Activated B cell treated with CpG ODN at 0.5 μM for 24 hours (primary cell): ENCODE data around the gene RCBTB2. TPM values are rescaled to one million over a fixed set of nuclear protein-coding genes. Genes with fewer than 3 reads are reported as not detected.

ENCODE experiments used
- ATAC-seq: fragments of 200-7000 bp; cut with Tn5 transposase; one replicate; pipeline ENCODE4 v1.10.0; 2021; ENCODE audit warnings: low read depth, mild to moderate bottlenecking, moderate library complexity
- CTCF ChIA-PET: fragments of 350-600 bp; sonication (Branson Sonifier 250); formaldehyde crosslinking; loops from one replicate; lab custom pipeline; 2021; ENCODE audit warnings: antibody characterized with exemption; lab: Charles Lee
- POLR2A ChIA-PET: fragments of 350-600 bp; sonication (Branson Sonifier 250); formaldehyde crosslinking; loops from one replicate; lab custom pipeline; 2021; ENCODE audit warnings: antibody characterized with exemption; lab: Charles Lee
- DNase-seq: peaks from one replicate; pipeline ENCODE4 v3.0.0; 2022
- H3K27ac Mint-ChIP-seq: one replicate; pipeline ENCODE4 v1.8.0; 2020; ENCODE audit warnings: mixed read lengths
- H3K27me3 Mint-ChIP-seq: one replicate; pipeline ENCODE4 v1.8.0; 2021; ENCODE audit warnings: mixed read lengths
- H3K36me3 Mint-ChIP-seq: one replicate; pipeline ENCODE4 v1.8.0; 2021; ENCODE audit warnings: low read depth, mixed read lengths
- H3K4me1 Mint-ChIP-seq: one replicate; pipeline ENCODE4 v1.8.0; 2021; ENCODE audit warnings: mixed read lengths
- H3K4me3 Mint-ChIP-seq: one replicate; pipeline ENCODE4 v1.8.0; 2020; ENCODE audit warnings: mild to moderate bottlenecking, mixed read lengths
- H3K9me3 Mint-ChIP-seq: one replicate; pipeline ENCODE4 v1.8.0; 2020; ENCODE audit warnings: mixed read lengths
- intact Hi-C: fragments of 100-400 bp; cut with micrococcal nuclease; formaldehyde crosslinking; loops from one replicate; pipeline ENCODE4 v1.15.1; 2024
- total RNA-seq: library from RNA; stranded (reverse); gene quantifications from 2 replicates; pipeline ENCODE4 v1.2.3, GENCODE V29; 2022
- TF ChIP-seq, protein P1 (sequence below): fragments of 200-600 bp; IDR thresholded peaks from one replicate; pipeline ENCODE4 v1.8.0; 2022; ENCODE audit warnings: antibody characterized with exemption, mild to moderate bottlenecking

The RCBTB2 gene
- total RNA-seq, 1 donor from 2014 or later: 2.4 TPM

- peaks cover 9% of the 10 kb centered on the region for H3K27me3 Mint-ChIP-seq
- ChIA-PET POLR2A (interaction anchor here (0.9 kb wide), 1 partner anchor 28 kb away, joined by 3 read pairs; no protein-coding TSS in a partner anchor), CTCF (no interaction called here)
- peaks cover 24% of the 10 kb centered on the region for H3K4me1 Mint-ChIP-seq
- intact Hi-C loops: no loop called here
- H3K36me3 Mint-ChIP-seq: no peaks in the 10 kb centered on the region
- no peaks in the 10 kb centered on the region for H3K9me3 Mint-ChIP-seq
- DNase-seq (no peak), ATAC-seq (no peak)
- TF ChIP-seq, protein P1, sequence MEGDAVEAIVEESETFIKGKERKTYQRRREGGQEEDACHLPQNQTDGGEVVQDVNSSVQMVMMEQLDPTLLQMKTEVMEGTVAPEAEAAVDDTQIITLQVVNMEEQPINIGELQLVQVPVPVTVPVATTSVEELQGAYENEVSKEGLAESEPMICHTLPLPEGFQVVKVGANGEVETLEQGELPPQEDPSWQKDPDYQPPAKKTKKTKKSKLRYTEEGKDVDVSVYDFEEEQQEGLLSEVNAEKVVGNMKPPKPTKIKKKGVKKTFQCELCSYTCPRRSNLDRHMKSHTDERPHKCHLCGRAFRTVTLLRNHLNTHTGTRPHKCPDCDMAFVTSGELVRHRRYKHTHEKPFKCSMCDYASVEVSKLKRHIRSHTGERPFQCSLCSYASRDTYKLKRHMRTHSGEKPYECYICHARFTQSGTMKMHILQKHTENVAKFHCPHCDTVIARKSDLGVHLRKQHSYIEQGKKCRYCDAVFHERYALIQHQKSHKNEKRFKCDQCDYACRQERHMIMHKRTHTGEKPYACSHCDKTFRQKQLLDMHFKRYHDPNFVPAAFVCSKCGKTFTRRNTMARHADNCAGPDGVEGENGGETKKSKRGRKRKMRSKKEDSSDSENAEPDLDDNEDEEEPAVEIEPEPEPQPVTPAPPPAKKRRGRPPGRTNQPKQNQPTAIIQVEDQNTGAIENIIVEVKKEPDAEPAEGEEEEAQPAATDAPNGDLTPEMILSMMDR: no peak
- no peak overlapping the region for H3K4me3 Mint-ChIP-seq
- H3K27ac Mint-ChIP-seq: no peak overlapping the region
Observed at GRCh38 chr13:48497669-48498068, 35.2 kb downstream of the RCBTB2 start.

DNA sequence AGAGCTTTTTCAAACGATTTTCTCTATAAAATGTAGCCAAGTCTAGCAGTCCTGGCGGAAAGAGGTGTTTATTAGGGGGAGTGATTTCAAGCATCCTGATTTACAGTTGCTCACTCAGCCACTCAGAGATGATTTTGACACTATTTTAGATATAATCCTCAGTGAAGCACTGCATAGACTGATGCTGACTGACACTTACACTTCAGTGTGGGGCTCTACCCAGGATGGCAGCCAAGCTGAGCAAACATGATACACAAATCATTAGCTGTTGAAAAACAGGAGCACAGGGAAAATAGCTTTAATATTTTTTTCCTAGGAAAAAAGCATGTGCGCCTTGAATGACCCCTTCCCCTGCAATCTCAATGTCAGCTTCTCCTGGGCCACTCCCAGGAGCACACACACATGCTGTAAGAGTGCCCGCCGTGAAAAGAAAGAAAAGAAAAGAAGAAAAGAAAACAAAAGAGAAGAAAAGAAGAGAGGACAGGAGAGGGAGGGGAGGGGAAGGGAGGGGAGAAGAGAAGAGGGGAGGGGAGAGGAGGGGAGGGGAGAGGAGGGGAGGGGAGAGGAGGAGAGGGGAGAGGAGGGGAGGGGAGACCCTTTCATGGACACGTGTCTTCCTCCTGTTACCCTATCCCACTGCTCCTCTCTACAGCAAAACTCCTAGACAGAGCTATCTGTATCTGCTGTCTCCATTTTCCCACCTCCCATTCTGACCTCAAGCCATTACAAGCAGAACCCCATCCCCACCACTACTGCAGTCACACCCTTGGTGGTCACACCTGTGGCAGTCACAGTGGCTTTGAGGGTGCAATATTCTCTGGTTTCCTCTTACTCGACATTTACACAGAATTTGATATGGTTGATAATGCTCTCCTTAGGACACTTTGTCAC, 36.4 kb downstream of the RCBTB2 start:
- DNase-seq: no peak
- no peak for ATAC-seq
- TF ChIP-seq, protein P1: no peak
- Mint-ChIP-seq H3K27ac (no peak overlapping the region), H3K4me1 (peaks cover 18% of the 10 kb centered on the region), H3K36me3 (no peaks in the 10 kb centered on the region), H3K4me3 (no peak overlapping the region), H3K9me3 (no peaks in the 10 kb centered on the region), H3K27me3 (peaks cover 4% of the 10 kb centered on the region)
- CTCF ChIA-PET: no interaction called here
- POLR2A ChIA-PET: interaction anchor here (0.7 to 1.0 kb wide), 2 partner anchors 8 to 10 kb away, joined by 3 read pairs; no protein-coding TSS in a partner anchor
- intact Hi-C loops: no loop called here

DNA sequence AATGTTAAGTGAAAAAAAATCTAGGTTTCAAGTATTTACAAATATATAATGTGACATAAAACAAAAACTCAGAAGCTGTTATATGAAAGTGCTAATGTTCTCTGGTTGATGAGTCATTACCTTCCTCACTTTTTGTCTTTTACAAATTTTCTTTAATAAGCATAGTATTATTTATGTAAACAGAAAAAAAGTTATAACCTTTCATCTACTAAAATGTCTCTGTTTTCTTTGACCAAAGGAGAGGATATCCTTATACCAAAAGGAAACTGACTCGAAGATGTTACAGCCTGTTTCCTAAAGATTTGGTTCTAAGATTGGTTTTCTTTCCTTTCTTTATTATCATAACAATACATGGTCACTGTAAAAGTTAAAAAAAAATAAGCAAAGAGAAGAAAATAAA, 38.0 kb downstream of the RCBTB2 start:
- intact Hi-C loops: loop anchor here (5.0 kb wide), 1 partner anchor 303 kb away; no protein-coding TSS in a partner anchor
- Mint-ChIP-seq H3K27me3 (peaks cover 2% of the 10 kb centered on the region), H3K27ac (no peak overlapping the region), H3K9me3 (no peaks in the 10 kb centered on the region), H3K4me3 (no peak overlapping the region), H3K36me3 (no peaks in the 10 kb centered on the region), H3K4me1 (peaks cover 15% of the 10 kb centered on the region)
- no peak for DNase-seq
- ATAC-seq: no peak
- CTCF ChIA-PET: no interaction called here
- POLR2A ChIA-PET: interaction anchor here (1.2 kb wide), 1 partner anchor 10 kb away, joined by 6 read pairs; no protein-coding TSS in a partner anchor
- TF ChIP-seq, protein P1: no peak

- peaks cover 2% of the 10 kb centered on the region for H3K27me3 Mint-ChIP-seq
- CTCF ChIA-PET: no interaction called here
- intact Hi-C loops: loop anchor here (5.0 kb wide), 1 partner anchor 302 kb away; no protein-coding TSS in a partner anchor
Observed at GRCh38 chr13:48493851-48494250, 39.0 kb downstream of the RCBTB2 start.

More at GRCh38 chr13:48493851-48494250, 39.0 kb downstream of the RCBTB2 start:
- POLR2A ChIA-PET: interaction anchor here (1.2 kb wide), 1 partner anchor 11 kb away, joined by 6 read pairs; no protein-coding TSS in a partner anchor
- ATAC-seq: no peak
- H3K9me3 Mint-ChIP-seq: no peaks in the 10 kb centered on the region
- no peak overlapping the region for H3K4me3 Mint-ChIP-seq
- TF ChIP-seq, protein P1: no peak
- no peak overlapping the region for H3K27ac Mint-ChIP-seq
- peaks cover 25% of the 10 kb centered on the region for H3K4me1 Mint-ChIP-seq
- no peak for DNase-seq
- H3K36me3 Mint-ChIP-seq: no peaks in the 10 kb centered on the region
